ENCODE measurements around the gene LONRF2. TPM values are rescaled to one million over a fixed set of nuclear protein-coding genes. Genes with fewer than 3 reads are reported as not detected.

LONRF2 gene
- polyA plus RNA-seq, 1 donor (not counting 4 experiments of a cell fraction or from before 2014, with no cell fraction given), result not detected

- FAIRE-seq, result no peak
- H4K20me1 ChIP-seq (ENCODE audit: control insufficient read depth, extremely low read depth, insufficient read depth, low read length), result no peaks in the 10 kb centered on the region
- no peak for TF ChIP-seq EZH2 (IDR thresholded peaks at IDR 0.05; ENCODE audit: low read length)
- TF ChIP-seq, protein P1, sequence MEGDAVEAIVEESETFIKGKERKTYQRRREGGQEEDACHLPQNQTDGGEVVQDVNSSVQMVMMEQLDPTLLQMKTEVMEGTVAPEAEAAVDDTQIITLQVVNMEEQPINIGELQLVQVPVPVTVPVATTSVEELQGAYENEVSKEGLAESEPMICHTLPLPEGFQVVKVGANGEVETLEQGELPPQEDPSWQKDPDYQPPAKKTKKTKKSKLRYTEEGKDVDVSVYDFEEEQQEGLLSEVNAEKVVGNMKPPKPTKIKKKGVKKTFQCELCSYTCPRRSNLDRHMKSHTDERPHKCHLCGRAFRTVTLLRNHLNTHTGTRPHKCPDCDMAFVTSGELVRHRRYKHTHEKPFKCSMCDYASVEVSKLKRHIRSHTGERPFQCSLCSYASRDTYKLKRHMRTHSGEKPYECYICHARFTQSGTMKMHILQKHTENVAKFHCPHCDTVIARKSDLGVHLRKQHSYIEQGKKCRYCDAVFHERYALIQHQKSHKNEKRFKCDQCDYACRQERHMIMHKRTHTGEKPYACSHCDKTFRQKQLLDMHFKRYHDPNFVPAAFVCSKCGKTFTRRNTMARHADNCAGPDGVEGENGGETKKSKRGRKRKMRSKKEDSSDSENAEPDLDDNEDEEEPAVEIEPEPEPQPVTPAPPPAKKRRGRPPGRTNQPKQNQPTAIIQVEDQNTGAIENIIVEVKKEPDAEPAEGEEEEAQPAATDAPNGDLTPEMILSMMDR (optimal IDR thresholded peaks at IDR 0.05 in 1 of 3, IDR thresholded peaks at IDR 0.05 in 1 of 3, conservative IDR thresholded peaks at IDR 0.05 in 1 of 3; ENCODE audit: extremely low read depth in 1 of 3, insufficient read depth in 2 of 3, low read length in 3 of 3), result peak in 2 of 3 experiments; percentile 69 to 87
- H3K9me1 ChIP-seq (ENCODE audit: control insufficient read depth, extremely low read depth, insufficient read depth, low read length), result no peaks in the 10 kb centered on the region
- H3K4me2 ChIP-seq (ENCODE audit: control insufficient read depth, extremely low read depth, insufficient read depth, low read depth, low read length), result no peak overlapping the region
- no peak overlapping the region for H2AFZ ChIP-seq (ENCODE audit: control insufficient read depth, low read length)
- dilution Hi-C loops (cut with MboI; ENCODE audit: extremely low pct_ligation_motif_present, low sequenced_read_pairs), result no loop called here
- H3K9ac ChIP-seq (ENCODE audit: control insufficient read depth, extremely low read depth, insufficient read depth, low read length), result no peak overlapping the region
- no peaks in the 10 kb centered on the region for H3K9me3 ChIP-seq (ENCODE audit: control insufficient read depth, low read depth, low read length)
- H3K4me3 ChIP-seq (ENCODE audit: control insufficient read depth in 2 of 3, extremely low read depth in 1 of 3, insufficient read depth in 2 of 3, low read depth in 1 of 3, low read length in 3 of 3), result no peak overlapping the region
- no peaks in the 10 kb centered on the region for H3K4me1 ChIP-seq (ENCODE audit: control insufficient read depth, extremely low read depth, insufficient read depth, low read length)
- DNase-seq (ENCODE audit: low read depth, low spot score), result no peak
- H3K27me3 ChIP-seq (ENCODE audit: control insufficient read depth, extremely low read depth, insufficient read depth, low read length), result no peaks in the 10 kb centered on the region
- no peaks in the 10 kb centered on the region for H3K79me2 ChIP-seq (ENCODE audit: control insufficient read depth, insufficient read depth, low read length)
- H3K36me3 ChIP-seq (ENCODE audit: control insufficient read depth in 2 of 2, extremely low read depth in 1 of 2, insufficient read depth in 2 of 2, low read length in 2 of 2), result no peaks in the 10 kb centered on the region
- no peak overlapping the region for H3K27ac ChIP-seq (ENCODE audit: control insufficient read depth, insufficient read depth, low read length)
Measured at GRCh38 chr2:100242891-100243619, 79.2 kb downstream of the LONRF2 start.

- no peak overlapping the region for H2AFZ ChIP-seq (ENCODE audit: control insufficient read depth, low read length)
- no peak for TF ChIP-seq EZH2 (IDR thresholded peaks at IDR 0.05; ENCODE audit: low read length)
- H3K4me1 ChIP-seq (ENCODE audit: control insufficient read depth, extremely low read depth, insufficient read depth, low read length), result no peaks in the 10 kb centered on the region
- FAIRE-seq (no peak), DNase-seq (ENCODE audit: low read depth, low spot score) (no peak)
- no peaks in the 10 kb centered on the region for H3K9me3 ChIP-seq (ENCODE audit: control insufficient read depth, low read depth, low read length)
- no peaks in the 10 kb centered on the region for H3K79me2 ChIP-seq (ENCODE audit: control insufficient read depth, insufficient read depth, low read length)
- H3K4me3 ChIP-seq (ENCODE audit: control insufficient read depth in 2 of 3, extremely low read depth in 1 of 3, insufficient read depth in 2 of 3, low read depth in 1 of 3, low read length in 3 of 3), result no peak overlapping the region
- H3K4me2 ChIP-seq (ENCODE audit: control insufficient read depth, extremely low read depth, insufficient read depth, low read depth, low read length), result no peak overlapping the region
- dilution Hi-C loops (cut with MboI; ENCODE audit: extremely low pct_ligation_motif_present, low sequenced_read_pairs), result no loop called here
- H3K36me3 ChIP-seq (ENCODE audit: control insufficient read depth in 2 of 2, extremely low read depth in 1 of 2, insufficient read depth in 2 of 2, low read length in 2 of 2), result no peaks in the 10 kb centered on the region
- no peak overlapping the region for H3K9ac ChIP-seq (ENCODE audit: control insufficient read depth, extremely low read depth, insufficient read depth, low read length)
- H3K27ac ChIP-seq (ENCODE audit: control insufficient read depth, insufficient read depth, low read length), result no peak overlapping the region
- H3K27me3 ChIP-seq (ENCODE audit: control insufficient read depth, extremely low read depth, insufficient read depth, low read length), result no peaks in the 10 kb centered on the region
- H4K20me1 ChIP-seq (ENCODE audit: control insufficient read depth, extremely low read depth, insufficient read depth, low read length), result no peaks in the 10 kb centered on the region
- H3K9me1 ChIP-seq (ENCODE audit: control insufficient read depth, extremely low read depth, insufficient read depth, low read length), result no peaks in the 10 kb centered on the region
Measured at GRCh38 chr2:100242476-100242875, 79.8 kb downstream of the LONRF2 start.

All from keratinocyte (primary cell).